DND-41 (cell line): ENCODE results near the gene SCN7A.

Experiments
- ATAC-seq: fragments of 200-7000 bp; cut with Tn5 transposase; 3 replicates; pipeline ENCODE4 v1.9.1; 2021; ENCODE audit warnings: low read depth; ENCODE audit not compliant: insufficient read depth
- DNase-seq: peaks from one replicate; pipeline ENCODE4 v3.0.0-alpha.2; 2020
- H2AFZ ChIP-seq: 2 replicates; pipeline ENCODE4 v1.6.0; 2012; ENCODE audit warnings: low read depth, low read length
- H3K27ac ChIP-seq: 2 replicates; pipeline ENCODE4 v1.5.1; 2012; ENCODE audit warnings: low read length, inconsistent platforms
- H3K27me3 ChIP-seq: fragments of 200-600 bp; sonication (generic); 2 replicates; pipeline ENCODE4 v1.6.0; 2012; ENCODE audit warnings: low read length, mild to moderate bottlenecking, inconsistent platforms; ENCODE audit not compliant: insufficient read depth, poor library complexity
- H3K36me3 ChIP-seq: 2 replicates; pipeline ENCODE4 v1.5.1; 2012; ENCODE audit warnings: low read length, inconsistent platforms; ENCODE audit not compliant: insufficient read depth
- H3K4me1 ChIP-seq: 2 replicates; pipeline ENCODE4 v1.5.1; 2012; ENCODE audit warnings: mild to moderate bottlenecking, low read length; ENCODE audit not compliant: insufficient read depth
- H3K4me2 ChIP-seq: 2 replicates; pipeline ENCODE4 v1.6.0; 2012; ENCODE audit warnings: mild to moderate bottlenecking, moderate library complexity, low read length, inconsistent platforms; ENCODE audit not compliant: insufficient read depth
- H3K4me3 ChIP-seq, 2 experiments: fragments of 200-600 bp in 1 of 2; shearing (Covaris generic) in 1 of 2; 2 replicates each; pipeline ENCODE4 v1.5.1; 2012 to 2016; ENCODE audit warnings: inconsistent platforms in 2 of 2, low read length in 2 of 2, mild to moderate bottlenecking in 2 of 2, low read depth in 1 of 2, moderate library complexity in 1 of 2
- H3K79me2 ChIP-seq: 2 replicates; pipeline ENCODE4 v1.6.0; 2012; ENCODE audit warnings: low read length, inconsistent platforms; ENCODE audit not compliant: insufficient read depth
- H3K9ac ChIP-seq: 2 replicates; pipeline ENCODE4 v1.6.0; 2012; ENCODE audit warnings: low read depth, mild to moderate bottlenecking, inconsistent platforms, low read length, moderate library complexity
- H3K9me3 ChIP-seq: 2 replicates; pipeline ENCODE4 v1.5.1; 2012; ENCODE audit warnings: low read length, moderate library complexity, mild to moderate bottlenecking, inconsistent platforms; ENCODE audit not compliant: insufficient read depth, severe bottlenecking
- H4K20me1 ChIP-seq: 2 replicates; pipeline ENCODE4 v1.6.0; 2012; ENCODE audit warnings: low read length; ENCODE audit not compliant: insufficient read depth
- CTCF ChIP-seq: IDR thresholded peaks from 2 replicates; pipeline ENCODE4 v1.5.1; 2012; ENCODE audit warnings: borderline replicate concordance, low read length, moderate library complexity, mild to moderate bottlenecking; ENCODE audit not compliant: poor library complexity, severe bottlenecking; ENCODE audit errors: extremely low read depth
- EZH2 ChIP-seq: IDR thresholded peaks from 3 replicates; pipeline ENCODE4 v1.6.1; 2012; ENCODE audit warnings: borderline replicate concordance, low read depth, mild to moderate bottlenecking, moderate library complexity, low read length, inconsistent platforms; ENCODE audit not compliant: severe bottlenecking

Gene SCN7A

GRCh38 chr2:166444306-166444705 lies 49.7 kb downstream of the SCN7A start:
- Histone ChIP-seq H3K4me2 (no peak overlapping the region), H3K27ac (no peak overlapping the region), H3K4me1 (no peaks in the 10 kb centered on the region), H3K27me3 (no peaks in the 10 kb centered on the region), H2AFZ (no peak overlapping the region), H3K79me2 (no peaks in the 10 kb centered on the region), H4K20me1 (no peaks in the 10 kb centered on the region), H3K36me3 (no peaks in the 10 kb centered on the region), H3K4me3 (no peak overlapping the region), H3K9ac (no peak overlapping the region), H3K9me3 (no peaks in the 10 kb centered on the region)
- TF ChIP-seq EZH2 (no peak), CTCF (no peak)
- DNase-seq (no peak), ATAC-seq (no peak)

GRCh38 chr2:166440313-166440712 lies 53.7 kb downstream of the SCN7A start:
- H4K20me1 ChIP-seq = no peaks in the 10 kb centered on the region
- no peaks in the 10 kb centered on the region for H3K4me1 ChIP-seq
- no peaks in the 10 kb centered on the region for H3K9me3 ChIP-seq
- no peak for TF ChIP-seq EZH2
- no peak for TF ChIP-seq CTCF
- no peak for DNase-seq
- no peak for ATAC-seq
- no peaks in the 10 kb centered on the region for H3K79me2 ChIP-seq
- no peak overlapping the region for H3K9ac ChIP-seq
- H3K4me2 ChIP-seq = no peak overlapping the region
- no peak overlapping the region for H3K4me3 ChIP-seq
- no peak overlapping the region for H2AFZ ChIP-seq
- no peak overlapping the region for H3K27ac ChIP-seq
- H3K27me3 ChIP-seq = no peaks in the 10 kb centered on the region
- H3K36me3 ChIP-seq = no peaks in the 10 kb centered on the region

DNA sequence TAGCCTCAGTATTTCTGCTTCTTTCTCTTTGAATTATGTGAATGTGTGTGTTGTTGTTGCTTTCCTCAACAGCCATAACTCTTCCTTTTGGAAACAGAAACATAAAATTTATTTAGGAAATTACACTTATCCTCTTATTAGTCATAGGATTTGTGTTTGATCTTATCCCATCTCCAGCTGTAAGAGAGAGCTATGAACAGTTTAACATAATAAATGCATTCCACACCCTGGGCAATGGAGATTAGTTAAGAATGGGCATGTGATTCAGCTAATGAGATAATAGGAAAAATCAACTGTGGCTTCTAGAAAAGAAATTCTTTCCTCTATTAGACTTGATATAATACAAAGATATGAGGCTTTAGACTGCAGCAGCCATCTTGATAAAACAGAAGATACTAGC lies 55.0 kb downstream of the SCN7A start:
- no peaks in the 10 kb centered on the region for H3K79me2 ChIP-seq
- H3K27me3 ChIP-seq = no peaks in the 10 kb centered on the region
- ATAC-seq (no peak), DNase-seq (no peak)
- no peak for TF ChIP-seq CTCF
- no peak for TF ChIP-seq EZH2
- H3K9ac ChIP-seq = no peak overlapping the region
- no peaks in the 10 kb centered on the region for H4K20me1 ChIP-seq
- no peak overlapping the region for H3K4me3 ChIP-seq
- H3K36me3 ChIP-seq = no peaks in the 10 kb centered on the region
- H3K9me3 ChIP-seq = no peaks in the 10 kb centered on the region
- H3K27ac ChIP-seq = no peak overlapping the region
- no peak overlapping the region for H3K4me2 ChIP-seq
- H2AFZ ChIP-seq = no peak overlapping the region
- H3K4me1 ChIP-seq = no peaks in the 10 kb centered on the region

- Histone ChIP-seq H3K27me3 (no peaks in the 10 kb centered on the region), H3K4me2 (no peak overlapping the region), H3K4me3 (no peak overlapping the region), H3K4me1 (no peaks in the 10 kb centered on the region), H3K9me3 (no peaks in the 10 kb centered on the region), H3K79me2 (no peaks in the 10 kb centered on the region), H3K36me3 (no peaks in the 10 kb centered on the region), H4K20me1 (no peaks in the 10 kb centered on the region), H2AFZ (no peak overlapping the region), H3K9ac (no peak overlapping the region), H3K27ac (no peak overlapping the region)
- DNase-seq (no peak), ATAC-seq (no peak)
- TF ChIP-seq EZH2 = no peak
- no peak for TF ChIP-seq CTCF
Measured at GRCh38 chr2:166436976-166437375, 57.1 kb downstream of the SCN7A start.
